ENCODE results near the gene LAMA4.

- TF ChIP-seq ZNF274 (IDR thresholded peaks at IDR 0.05; ENCODE audit: low read depth, low read length) (no peak), YY1 (IDR thresholded peaks at IDR 0.05; ENCODE audit: insufficient read depth, insufficient read length) (no peak)
These were observed 131.6 kb downstream of the LAMA4 start for GRCh38 chr6:112122756-112123155.

All from NT2/D1 (cell line).